GM23338 (cell line): ENCODE measurements around the gene KRTAP4-8. TPM values are rescaled to one million over a fixed set of nuclear protein-coding genes. Genes with fewer than 3 reads are reported as not detected.

Experiments
- ATAC-seq: fragments of 200-7000 bp; cut with Tn5 transposase; 3 replicates; pipeline ENCODE4 v1.9.1; 2020
- DNase-seq: peaks from one replicate; pipeline ENCODE4 v3.0.0-alpha.2; 2015; ENCODE audit warnings: low spot score
- H2AFZ ChIP-seq: fragments of 200-600 bp; sonication (generic); 2 replicates; pipeline ENCODE4 v1.8.0; 2016; ENCODE audit warnings: antibody characterized with exemption, mild to moderate bottlenecking, moderate library complexity
- H3F3A ChIP-seq: fragments of 200-600 bp; sonication (generic); replicated peaks from 2 replicates; pipeline ENCODE4 v1.8.0; 2017; ENCODE audit warnings: antibody characterized with exemption, mixed run types, low read depth
- H3K27ac ChIP-seq: fragments of 200-600 bp; sonication (generic); 2 replicates; pipeline ENCODE4 v1.6.1; 2016; ENCODE audit warnings: low read depth
- H3K27me3 ChIP-seq: fragments of 200-600 bp; sonication (generic); 2 replicates; pipeline ENCODE4 v1.8.0; 2016; ENCODE audit warnings: mild to moderate bottlenecking, mixed run types, moderate library complexity; ENCODE audit not compliant: insufficient read depth
- H3K36me3 ChIP-seq: fragments of 200-600 bp; sonication (generic); 2 replicates; pipeline ENCODE4 v1.8.0; 2016; ENCODE audit warnings: mild to moderate bottlenecking; ENCODE audit not compliant: insufficient read depth
- H3K4me1 ChIP-seq: fragments of 200-600 bp; sonication (generic); 2 replicates; pipeline ENCODE4 v1.8.0; 2016; ENCODE audit warnings: mild to moderate bottlenecking, moderate library complexity; ENCODE audit not compliant: insufficient read depth
- H3K4me2 ChIP-seq: fragments of 200-600 bp; sonication (generic); 2 replicates; pipeline ENCODE4 v1.7.1; 2017; ENCODE audit warnings: mixed run types
- H3K4me3 ChIP-seq: fragments of 200-600 bp; sonication (generic); 2 replicates; pipeline ENCODE4 v1.6.1; 2016; ENCODE audit warnings: mixed run types
- H3K79me2 ChIP-seq: fragments of 200-600 bp; sonication (generic); replicated peaks from 2 replicates; pipeline ENCODE4 v1.8.0; 2017; ENCODE audit warnings: mild to moderate bottlenecking; ENCODE audit not compliant: insufficient read depth
- H3K9me2 ChIP-seq: fragments of 200-600 bp; sonication (generic); 2 replicates; pipeline ENCODE4 v1.8.0; 2017; ENCODE audit not compliant: insufficient read depth
- H4K20me1 ChIP-seq: fragments of 200-600 bp; sonication (generic); replicated peaks from 2 replicates; pipeline ENCODE4 v1.8.0; 2017; ENCODE audit warnings: mild to moderate bottlenecking; ENCODE audit not compliant: insufficient read depth
- H3K27ac Mint-ChIP-seq: 2 replicates; pipeline ENCODE4 v1.8.0; 2020; ENCODE audit warnings: inconsistent platforms, mild to moderate bottlenecking, moderate library complexity, mixed read lengths
- H3K27me3 Mint-ChIP-seq: 3 replicates; pipeline ENCODE4 v1.8.0; 2022; ENCODE audit warnings: low read depth, mild to moderate bottlenecking, moderate library complexity, mixed read lengths, inconsistent platforms; ENCODE audit not compliant: insufficient read depth, poor library complexity
- H3K36me3 Mint-ChIP-seq: 3 replicates; pipeline ENCODE4 v1.8.0; 2021; ENCODE audit warnings: low read depth, mild to moderate bottlenecking, inconsistent platforms, moderate library complexity, mixed read lengths
- H3K4me1 Mint-ChIP-seq: 3 replicates; pipeline ENCODE4 v1.8.0; 2020; ENCODE audit warnings: mild to moderate bottlenecking, inconsistent platforms, mixed read lengths
- H3K4me3 Mint-ChIP-seq: 3 replicates; pipeline ENCODE4 v1.8.0; 2021; ENCODE audit warnings: moderate library complexity, mild to moderate bottlenecking, inconsistent platforms, mixed read lengths
- H3K9me3 Mint-ChIP-seq: 3 replicates; pipeline ENCODE4 v1.8.0; 2020; ENCODE audit warnings: moderate library complexity, mild to moderate bottlenecking, inconsistent platforms, mixed read lengths
- CREB1 ChIP-seq: fragments of 250-450 bp; sonication (Bioruptor Pico); IDR thresholded peaks from 2 replicates; pipeline ENCODE4 v1.5.0; 2020; ENCODE audit warnings: low read depth, mild to moderate bottlenecking, moderate library complexity
- CTCF ChIP-seq, 2 experiments: fragments of 200-600 bp in 1 of 2; sonication (generic) in 1 of 2; conservative IDR thresholded peaks; 2 replicates each; pipeline versions ENCODE4 v1.5.1 to v1.6.1; 2016 to 2017; ENCODE audit warnings: antibody characterized with exemption in 2 of 2, low read depth in 2 of 2, mild to moderate bottlenecking in 2 of 2, moderate library complexity in 1 of 2
- EZH2 ChIP-seq: fragments of 200-600 bp; sonication (generic); IDR thresholded peaks from one replicate; pipeline ENCODE4 v1.8.0; 2017; ENCODE audit warnings: antibody characterized with exemption, mild to moderate bottlenecking, low read depth; ENCODE audit not compliant: unreplicated experiment
- EZH2phosphoT487 ChIP-seq: fragments of 200-600 bp; sonication (generic); IDR thresholded peaks from one replicate; pipeline ENCODE4 v1.8.1; 2018; ENCODE audit warnings: antibody characterized with exemption; ENCODE audit not compliant: unreplicated experiment
- JUNB ChIP-seq: IDR thresholded peaks from one replicate; pipeline ENCODE4 v1.6.1; 2016; ENCODE audit warnings: antibody characterized with exemption; ENCODE audit not compliant: unreplicated experiment
- NANOG ChIP-seq: IDR thresholded peaks from 2 replicates; pipeline ENCODE4 v1.6.1; 2016; ENCODE audit warnings: antibody characterized with exemption, borderline replicate concordance
- POLR2AphosphoS5 ChIP-seq: IDR thresholded peaks from 2 replicates; pipeline ENCODE4 v1.6.1; 2016; ENCODE audit warnings: antibody characterized with exemption, low read depth
- STAT1 ChIP-seq: IDR thresholded peaks from one replicate; pipeline ENCODE4 v1.6.1; 2016; ENCODE audit warnings: antibody characterized with exemption; ENCODE audit not compliant: unreplicated experiment
- ZNF114 ChIP-seq: fragments of 250-450 bp; sonication (Bioruptor Pico); IDR thresholded peaks from 2 replicates; pipeline ENCODE4 v1.5.0; 2020; ENCODE audit warnings: mild to moderate bottlenecking, moderate library complexity
- ZNF331 ChIP-seq: fragments of 250-450 bp; sonication (Bioruptor Pico); IDR thresholded peaks from 2 replicates; pipeline ENCODE4 v1.5.0; 2020; ENCODE audit warnings: low read depth, mild to moderate bottlenecking, moderate library complexity
- polyA plus RNA-seq: library from polyadenylated mRNA; unstranded; fragments of >200 nt; fragmentation: Nextera tagmentation; extraction: Ambion mirVana; gene quantifications from 2 replicates; pipeline ENCODE4 v1.2.1, GENCODE V29; 2016
- total RNA-seq: library from RNA; depleted of rRNA; stranded (reverse); fragments of >200 nt; shearing (Covaris generic); gene quantifications from 2 replicates; pipeline ENCODE4 v1.2.3, GENCODE V29; 2014
- TF ChIP-seq, protein P1 (sequence below): IDR thresholded peaks from one replicate; pipeline ENCODE4 v1.6.1; 2018; ENCODE audit warnings: antibody characterized with exemption; ENCODE audit not compliant: unreplicated experiment
- TF ChIP-seq, protein P2 (sequence below): IDR thresholded peaks from 2 replicates; pipeline ENCODE4 v1.6.1; 2016; ENCODE audit warnings: antibody characterized with exemption
- TF ChIP-seq, protein P3 (sequence below): fragments of 250-450 bp; sonication (Bioruptor Pico); IDR thresholded peaks from 2 replicates; pipeline ENCODE4 v1.5.0; 2020; ENCODE audit warnings: mild to moderate bottlenecking, moderate library complexity

The KRTAP4-8 gene
- total and polyA plus RNA-seq, 2 experiments from 2014 or later = not detected

DNA sequence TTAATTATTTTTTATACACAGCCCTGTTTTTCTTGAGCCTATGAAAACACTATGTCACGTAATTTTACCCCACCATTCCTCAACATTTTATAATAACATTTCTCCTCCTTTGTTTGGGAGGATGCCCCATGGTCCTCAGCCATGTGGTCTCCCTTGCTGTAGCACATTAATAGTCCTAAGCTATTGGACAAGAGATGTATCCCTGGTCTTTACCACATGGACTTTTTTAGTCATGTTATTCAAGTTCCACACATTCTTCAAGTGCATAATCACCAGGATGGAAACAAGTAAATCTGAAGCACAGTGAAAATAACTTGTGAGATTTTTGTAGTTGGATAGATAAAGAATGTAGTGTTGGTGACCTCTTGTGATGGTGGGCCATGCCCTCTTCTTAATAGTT, 36.0 kb downstream of the KRTAP4-8 start:
- Mint-ChIP-seq H3K9me3 (0 out of 3 replicates have a peak, but pooled peaks cover 3% of the 10 kb centered on the region), H3K36me3 (no peaks in the 10 kb centered on the region), H3K4me1 (peaks cover 4% of the 10 kb centered on the region), H3K27ac (no peak overlapping the region), H3K27me3 (no peaks in the 10 kb centered on the region), H3K4me3 (no peak overlapping the region)
- Histone ChIP-seq H3K4me3 (no peak overlapping the region), H3K27me3 (no peaks in the 10 kb centered on the region), H3K9me2 (no peaks in the 10 kb centered on the region; the same call in 1 of the 2 replicates), H3K79me2 (no peaks in the 10 kb centered on the region), H3K36me3 (no peaks in the 10 kb centered on the region), H3F3A (no peaks in the 10 kb centered on the region), H4K20me1 (no peaks in the 10 kb centered on the region), H3K27ac (no peak overlapping the region), H2AFZ (no peak overlapping the region), H3K4me1 (0 out of 2 replicates have a peak, but pooled peaks cover 6% of the 10 kb centered on the region), H3K4me2 (no peak overlapping the region)
- TF ChIP-seq POLR2AphosphoS5 = no peak
- no peak for TF ChIP-seq ZNF331 (CRISPR knock-in tag)
- TF ChIP-seq, protein P1, sequence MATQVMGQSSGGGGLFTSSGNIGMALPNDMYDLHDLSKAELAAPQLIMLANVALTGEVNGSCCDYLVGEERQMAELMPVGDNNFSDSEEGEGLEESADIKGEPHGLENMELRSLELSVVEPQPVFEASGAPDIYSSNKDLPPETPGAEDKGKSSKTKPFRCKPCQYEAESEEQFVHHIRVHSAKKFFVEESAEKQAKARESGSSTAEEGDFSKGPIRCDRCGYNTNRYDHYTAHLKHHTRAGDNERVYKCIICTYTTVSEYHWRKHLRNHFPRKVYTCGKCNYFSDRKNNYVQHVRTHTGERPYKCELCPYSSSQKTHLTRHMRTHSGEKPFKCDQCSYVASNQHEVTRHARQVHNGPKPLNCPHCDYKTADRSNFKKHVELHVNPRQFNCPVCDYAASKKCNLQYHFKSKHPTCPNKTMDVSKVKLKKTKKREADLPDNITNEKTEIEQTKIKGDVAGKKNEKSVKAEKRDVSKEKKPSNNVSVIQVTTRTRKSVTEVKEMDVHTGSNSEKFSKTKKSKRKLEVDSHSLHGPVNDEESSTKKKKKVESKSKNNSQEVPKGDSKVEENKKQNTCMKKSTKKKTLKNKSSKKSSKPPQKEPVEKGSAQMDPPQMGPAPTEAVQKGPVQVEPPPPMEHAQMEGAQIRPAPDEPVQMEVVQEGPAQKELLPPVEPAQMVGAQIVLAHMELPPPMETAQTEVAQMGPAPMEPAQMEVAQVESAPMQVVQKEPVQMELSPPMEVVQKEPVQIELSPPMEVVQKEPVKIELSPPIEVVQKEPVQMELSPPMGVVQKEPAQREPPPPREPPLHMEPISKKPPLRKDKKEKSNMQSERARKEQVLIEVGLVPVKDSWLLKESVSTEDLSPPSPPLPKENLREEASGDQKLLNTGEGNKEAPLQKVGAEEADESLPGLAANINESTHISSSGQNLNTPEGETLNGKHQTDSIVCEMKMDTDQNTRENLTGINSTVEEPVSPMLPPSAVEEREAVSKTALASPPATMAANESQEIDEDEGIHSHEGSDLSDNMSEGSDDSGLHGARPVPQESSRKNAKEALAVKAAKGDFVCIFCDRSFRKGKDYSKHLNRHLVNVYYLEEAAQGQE = no peak
- TF ChIP-seq, protein P2, sequence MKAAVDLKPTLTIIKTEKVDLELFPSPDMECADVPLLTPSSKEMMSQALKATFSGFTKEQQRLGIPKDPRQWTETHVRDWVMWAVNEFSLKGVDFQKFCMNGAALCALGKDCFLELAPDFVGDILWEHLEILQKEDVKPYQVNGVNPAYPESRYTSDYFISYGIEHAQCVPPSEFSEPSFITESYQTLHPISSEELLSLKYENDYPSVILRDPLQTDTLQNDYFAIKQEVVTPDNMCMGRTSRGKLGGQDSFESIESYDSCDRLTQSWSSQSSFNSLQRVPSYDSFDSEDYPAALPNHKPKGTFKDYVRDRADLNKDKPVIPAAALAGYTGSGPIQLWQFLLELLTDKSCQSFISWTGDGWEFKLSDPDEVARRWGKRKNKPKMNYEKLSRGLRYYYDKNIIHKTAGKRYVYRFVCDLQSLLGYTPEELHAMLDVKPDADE = no peak
- TF ChIP-seq, protein P3, sequence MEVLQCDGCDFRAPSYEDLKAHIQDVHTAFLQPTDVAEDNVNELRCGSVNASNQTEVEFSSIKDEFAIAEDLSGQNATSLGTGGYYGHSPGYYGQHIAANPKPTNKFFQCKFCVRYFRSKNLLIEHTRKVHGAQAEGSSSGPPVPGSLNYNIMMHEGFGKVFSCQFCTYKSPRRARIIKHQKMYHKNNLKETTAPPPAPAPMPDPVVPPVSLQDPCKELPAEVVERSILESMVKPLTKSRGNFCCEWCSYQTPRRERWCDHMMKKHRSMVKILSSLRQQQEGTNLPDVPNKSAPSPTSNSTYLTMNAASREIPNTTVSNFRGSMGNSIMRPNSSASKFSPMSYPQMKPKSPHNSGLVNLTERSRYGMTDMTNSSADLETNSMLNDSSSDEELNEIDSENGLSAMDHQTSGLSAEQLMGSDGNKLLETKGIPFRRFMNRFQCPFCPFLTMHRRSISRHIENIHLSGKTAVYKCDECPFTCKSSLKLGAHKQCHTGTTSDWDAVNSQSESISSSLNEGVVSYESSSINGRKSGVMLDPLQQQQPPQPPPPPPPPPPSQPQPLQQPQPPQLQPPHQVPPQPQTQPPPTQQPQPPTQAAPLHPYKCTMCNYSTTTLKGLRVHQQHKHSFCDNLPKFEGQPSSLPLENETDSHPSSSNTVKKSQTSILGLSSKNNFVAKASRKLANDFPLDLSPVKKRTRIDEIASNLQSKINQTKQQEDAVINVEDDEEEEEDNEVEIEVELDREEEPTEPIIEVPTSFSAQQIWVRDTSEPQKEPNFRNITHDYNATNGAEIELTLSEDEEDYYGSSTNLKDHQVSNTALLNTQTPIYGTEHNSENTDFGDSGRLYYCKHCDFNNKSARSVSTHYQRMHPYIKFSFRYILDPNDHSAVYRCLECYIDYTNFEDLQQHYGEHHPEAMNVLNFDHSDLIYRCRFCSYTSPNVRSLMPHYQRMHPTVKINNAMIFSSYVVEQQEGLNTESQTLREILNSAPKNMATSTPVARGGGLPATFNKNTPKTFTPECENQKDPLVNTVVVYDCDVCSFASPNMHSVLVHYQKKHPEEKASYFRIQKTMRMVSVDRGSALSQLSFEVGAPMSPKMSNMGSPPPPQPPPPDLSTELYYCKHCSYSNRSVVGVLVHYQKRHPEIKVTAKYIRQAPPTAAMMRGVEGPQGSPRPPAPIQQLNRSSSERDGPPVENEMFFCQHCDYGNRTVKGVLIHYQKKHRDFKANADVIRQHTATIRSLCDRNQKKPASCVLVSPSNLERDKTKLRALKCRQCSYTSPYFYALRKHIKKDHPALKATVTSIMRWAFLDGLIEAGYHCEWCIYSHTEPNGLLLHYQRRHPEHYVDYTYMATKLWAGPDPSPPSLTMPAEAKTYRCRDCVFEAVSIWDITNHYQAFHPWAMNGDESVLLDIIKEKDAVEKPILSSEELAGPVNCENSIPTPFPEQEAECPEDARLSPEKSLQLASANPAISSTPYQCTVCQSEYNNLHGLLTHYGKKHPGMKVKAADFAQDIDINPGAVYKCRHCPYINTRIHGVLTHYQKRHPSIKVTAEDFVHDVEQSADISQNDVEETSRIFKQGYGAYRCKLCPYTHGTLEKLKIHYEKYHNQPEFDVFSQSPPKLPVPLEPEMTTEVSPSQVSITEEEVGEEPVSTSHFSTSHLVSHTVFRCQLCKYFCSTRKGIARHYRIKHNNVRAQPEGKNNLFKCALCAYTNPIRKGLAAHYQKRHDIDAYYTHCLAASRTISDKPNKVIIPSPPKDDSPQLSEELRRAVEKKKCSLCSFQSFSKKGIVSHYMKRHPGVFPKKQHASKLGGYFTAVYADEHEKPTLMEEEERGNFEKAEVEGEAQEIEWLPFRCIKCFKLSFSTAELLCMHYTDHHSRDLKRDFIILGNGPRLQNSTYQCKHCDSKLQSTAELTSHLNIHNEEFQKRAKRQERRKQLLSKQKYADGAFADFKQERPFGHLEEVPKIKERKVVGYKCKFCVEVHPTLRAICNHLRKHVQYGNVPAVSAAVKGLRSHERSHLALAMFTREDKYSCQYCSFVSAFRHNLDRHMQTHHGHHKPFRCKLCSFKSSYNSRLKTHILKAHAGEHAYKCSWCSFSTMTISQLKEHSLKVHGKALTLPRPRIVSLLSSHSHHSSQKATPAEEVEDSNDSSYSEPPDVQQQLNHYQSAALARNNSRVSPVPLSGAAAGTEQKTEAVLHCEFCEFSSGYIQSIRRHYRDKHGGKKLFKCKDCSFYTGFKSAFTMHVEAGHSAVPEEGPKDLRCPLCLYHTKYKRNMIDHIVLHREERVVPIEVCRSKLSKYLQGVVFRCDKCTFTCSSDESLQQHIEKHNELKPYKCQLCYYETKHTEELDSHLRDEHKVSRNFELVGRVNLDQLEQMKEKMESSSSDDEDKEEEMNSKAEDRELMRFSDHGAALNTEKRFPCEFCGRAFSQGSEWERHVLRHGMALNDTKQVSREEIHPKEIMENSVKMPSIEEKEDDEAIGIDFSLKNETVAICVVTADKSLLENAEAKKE (CRISPR knock-in tag) = no peak
- no peak for TF ChIP-seq NANOG
- no peak for TF ChIP-seq STAT1
- no peak for TF ChIP-seq ZNF114 (CRISPR knock-in tag)
- no peak for TF ChIP-seq CREB1 (CRISPR knock-in tag)
- no peak for TF ChIP-seq EZH2
- no peak for TF ChIP-seq CTCF (conservative IDR thresholded peaks at IDR 0.05; ENCODE audit: low read depth in 2 of 2)
- no peak for TF ChIP-seq JUNB
- TF ChIP-seq EZH2phosphoT487 = no peak
- ATAC-seq (no peak), DNase-seq (no peak)
